CD4-positive, alpha-beta T cell treated with Interleukin-1 beta for 1 hour (primary cell): ENCODE data around the gene KLHL12.
"Not testable (repeated sequence)": the region's sequence is repeated elsewhere in the genome, so short reads cannot be mapped to it uniquely, and the experiment has no call there.

Experiments used
- DNase-seq, 2 donors: peaks; one replicate each; pipeline ENCODE4 v3.0.0-alpha.2; 2020 to 2022

The KLHL12 gene

GRCh38 chr1:202945483-202945882 lies 18.4 kb upstream of the KLHL12 start:
- no peak for DNase-seq

GRCh38 chr1:202944438-202944921 lies 17.4 kb upstream of the KLHL12 start:
- DNase-seq: no peak

DNA sequence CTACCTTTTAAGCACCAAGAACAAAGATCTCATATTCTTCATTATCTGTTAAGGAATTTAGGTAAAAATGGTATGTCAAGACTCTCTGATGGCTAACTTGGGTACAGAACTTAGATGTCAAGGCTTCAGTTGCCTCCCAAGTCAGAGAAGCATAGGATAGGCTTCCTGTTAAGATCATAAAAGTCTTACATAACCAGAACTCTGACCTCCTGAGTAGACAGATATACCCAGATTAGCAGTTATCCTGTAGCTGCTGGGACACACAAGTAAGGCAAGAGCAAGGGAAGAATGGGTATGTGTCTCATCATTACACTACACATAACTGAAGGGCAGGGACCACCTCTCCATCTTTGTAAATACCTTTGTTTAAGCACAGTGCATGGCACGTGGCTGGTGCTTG lies 15.4 kb upstream of the KLHL12 start:
- DNase-seq: no peak

DNA sequence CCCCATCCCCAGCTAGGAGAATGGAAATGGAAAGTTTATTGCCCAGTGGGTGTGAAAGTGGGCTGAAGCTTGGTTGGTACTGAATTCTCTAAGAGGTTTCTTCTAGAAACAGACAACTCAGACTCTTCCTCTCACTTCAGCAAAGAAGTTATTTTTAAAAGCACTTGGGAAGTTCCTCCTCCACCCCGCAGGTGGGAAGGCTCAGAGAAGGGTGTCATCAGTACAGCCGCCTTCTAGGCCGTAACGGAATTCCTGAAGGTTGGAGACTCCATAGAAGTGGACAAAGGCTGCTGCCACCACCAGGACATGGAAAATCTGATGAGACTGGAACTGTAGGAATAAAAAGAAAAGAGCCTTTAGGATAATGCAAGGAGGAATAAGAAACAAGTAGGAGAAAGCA lies 14.3 kb upstream of the KLHL12 start:
- no peak for DNase-seq

DNA sequence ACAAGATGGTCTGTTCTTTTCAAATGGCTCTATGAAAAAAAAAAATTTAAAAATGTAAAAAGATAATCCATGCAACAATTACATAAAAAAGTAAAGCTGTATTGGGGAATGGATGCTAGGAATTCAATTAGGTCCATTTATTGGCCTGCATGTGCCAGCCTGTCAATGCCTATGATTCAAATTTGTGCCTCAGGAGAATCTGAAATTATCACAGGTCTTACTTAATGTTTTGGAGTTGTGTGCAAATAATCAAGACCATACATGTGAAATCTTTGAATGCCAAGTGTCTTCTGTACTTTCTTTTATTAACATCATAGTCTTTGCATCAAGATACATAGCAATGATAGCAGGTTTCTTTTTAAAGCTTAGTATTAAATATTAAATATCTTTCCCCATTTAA lies 13.5 kb upstream of the KLHL12 start:
- DNase-seq: no peak

- DNase-seq: no peak
Measured at GRCh38 chr1:202938287-202938925, 11.4 kb upstream of the KLHL12 start.

DNA sequence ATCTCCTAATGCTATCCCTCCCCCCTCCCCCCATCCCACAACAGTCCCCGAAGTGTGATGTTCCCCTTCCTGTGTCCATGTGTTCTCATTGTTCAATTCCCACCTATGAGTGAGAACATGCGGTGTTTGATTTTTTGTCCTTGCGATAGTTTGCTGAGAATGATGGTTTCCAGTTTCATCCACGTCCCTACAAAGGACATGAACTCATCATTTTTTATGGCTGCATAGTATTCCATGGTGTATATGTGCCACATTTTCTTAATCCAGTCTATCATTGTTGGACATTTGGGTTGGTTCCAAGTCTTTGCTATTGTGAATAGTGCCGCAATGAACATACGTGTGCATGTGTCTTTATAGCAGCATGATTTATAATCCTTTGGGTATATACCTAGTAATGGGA lies 9.4 kb upstream of the KLHL12 start:
- not testable (repeated sequence) for DNase-seq

DNA sequence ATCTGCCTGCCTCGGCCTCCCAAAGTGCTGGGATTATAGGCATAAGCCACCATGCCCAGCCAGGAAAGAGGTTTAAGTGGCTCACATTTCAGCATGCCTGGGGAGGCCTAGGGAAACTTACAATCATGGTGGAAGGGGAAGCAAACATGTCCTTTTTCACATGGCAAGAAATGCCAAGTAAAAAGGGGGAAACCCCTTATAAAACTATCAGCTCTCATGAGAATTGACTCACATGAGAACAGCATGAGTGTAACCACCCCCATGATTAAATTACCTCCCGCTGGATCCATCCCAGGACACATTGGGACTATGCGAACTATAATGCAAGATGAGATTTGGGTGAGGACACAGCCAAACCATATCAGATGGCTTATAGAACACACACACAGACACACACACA lies 8.8 kb upstream of the KLHL12 start:
- no peak for DNase-seq

DNA sequence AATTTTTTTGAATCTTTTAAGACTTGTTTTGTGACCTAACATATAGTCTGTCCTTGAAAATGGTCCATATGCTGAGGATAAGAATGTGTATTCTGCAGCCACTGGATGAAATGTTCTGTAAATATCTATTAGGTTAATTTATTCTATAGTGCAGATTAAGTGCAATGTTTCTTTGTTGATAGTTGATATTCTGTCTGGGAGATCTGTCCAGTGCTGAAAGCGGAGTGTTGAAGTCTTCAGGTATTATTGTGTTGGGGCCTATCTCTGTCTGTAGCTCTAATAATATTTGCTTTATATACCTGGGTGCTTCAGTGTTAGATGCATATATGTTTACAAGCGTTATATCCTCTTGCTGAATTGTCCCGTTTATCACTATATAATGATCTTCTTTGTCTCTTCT lies 7.7 kb upstream of the KLHL12 start:
- DNase-seq: no peak

DNA sequence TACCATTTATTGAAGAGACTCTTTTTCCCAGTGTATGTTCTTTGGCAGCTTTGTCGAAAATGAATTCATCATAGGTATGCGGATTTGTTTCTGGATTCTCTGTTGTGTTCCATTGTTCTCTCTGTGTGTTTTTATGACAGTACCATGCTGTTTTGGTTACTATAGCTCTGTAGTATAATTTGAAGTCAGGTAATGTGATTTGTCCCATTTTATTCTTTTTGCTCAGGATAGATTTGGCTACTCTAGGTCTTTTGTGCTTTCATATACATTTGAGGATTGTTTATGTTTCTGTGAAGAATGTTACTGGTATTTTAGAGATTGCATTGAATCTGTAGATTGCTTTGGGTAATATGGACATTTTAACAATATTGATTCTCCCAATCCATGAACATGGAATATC lies 5.4 kb upstream of the KLHL12 start:
- DNase-seq: no peak

GRCh38 chr1:202923533-202923932 lies 3.5 kb downstream of the KLHL12 start:
- no peak for DNase-seq

GRCh38 chr1:202919615-202920014 lies 7.4 kb downstream of the KLHL12 start:
- no peak for DNase-seq

- no peak for DNase-seq
Measured at GRCh38 chr1:202915146-202915545, 11.9 kb downstream of the KLHL12 start.

DNA sequence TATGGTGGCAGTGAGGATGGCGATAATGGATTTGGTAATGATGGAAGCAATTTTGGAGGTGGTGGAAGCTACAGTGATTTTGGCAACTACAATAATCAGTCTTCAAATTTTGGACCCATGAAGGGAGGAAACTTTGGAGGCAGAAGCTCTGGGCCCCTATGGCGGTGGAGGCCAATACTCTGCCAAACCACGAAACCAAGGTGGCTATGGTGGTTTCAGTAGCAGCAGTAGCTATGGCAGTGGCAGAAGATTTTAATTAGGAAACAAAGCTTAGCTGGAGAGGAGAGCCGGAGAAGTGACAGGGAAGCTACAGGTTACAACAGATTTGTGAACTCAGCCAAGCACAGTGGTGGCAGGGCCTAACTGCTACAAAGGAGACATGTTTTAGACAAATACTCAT lies 14.6 kb downstream of the KLHL12 start:
- DNase-seq: not testable (repeated sequence)

DNA sequence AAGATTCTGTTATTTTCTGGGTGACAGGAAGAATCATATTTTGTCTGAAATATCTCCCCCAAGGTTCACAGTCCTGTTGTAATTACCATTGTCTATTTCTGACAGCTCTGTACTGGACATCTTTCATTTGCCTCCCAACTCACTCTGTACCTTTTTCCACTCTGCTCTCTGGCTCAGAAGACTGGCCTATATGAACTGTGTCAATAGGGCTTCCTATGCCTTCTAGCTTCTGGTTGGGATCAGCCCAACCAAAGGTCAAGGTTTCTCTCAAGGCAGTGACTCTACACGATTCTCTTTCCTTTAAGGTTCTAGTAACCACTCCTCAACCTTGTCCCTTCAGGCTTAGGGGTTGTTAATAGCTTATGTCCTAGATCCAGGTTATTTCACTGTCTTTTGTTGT lies 17.5 kb downstream of the KLHL12 start:
- no peak for DNase-seq

DNA sequence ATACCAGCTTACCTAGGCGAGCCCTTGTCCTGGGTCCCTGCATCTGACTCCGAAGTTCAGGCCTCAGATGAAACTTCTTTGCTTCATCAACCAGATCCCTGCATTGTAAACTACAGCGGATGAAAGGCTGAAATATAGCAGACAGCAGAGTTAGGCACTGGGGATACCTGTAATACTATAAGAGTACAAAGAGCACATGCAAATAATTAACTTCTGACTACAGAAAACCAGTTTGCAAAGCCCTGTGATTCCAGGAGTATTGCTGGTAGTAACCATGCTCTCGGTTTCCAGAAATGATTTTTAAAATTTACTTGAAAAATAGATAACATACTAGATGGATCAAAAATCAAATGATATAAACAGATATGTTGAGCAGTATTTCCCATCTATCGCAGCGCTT lies 18.0 kb downstream of the KLHL12 start:
- no peak for DNase-seq

- no peak for DNase-seq
Measured at GRCh38 chr1:202905331-202905730, 21.7 kb downstream of the KLHL12 start.

- DNase-seq: not testable (repeated sequence)
Measured at GRCh38 chr1:202903808-202904207, 23.2 kb downstream of the KLHL12 start.

DNA sequence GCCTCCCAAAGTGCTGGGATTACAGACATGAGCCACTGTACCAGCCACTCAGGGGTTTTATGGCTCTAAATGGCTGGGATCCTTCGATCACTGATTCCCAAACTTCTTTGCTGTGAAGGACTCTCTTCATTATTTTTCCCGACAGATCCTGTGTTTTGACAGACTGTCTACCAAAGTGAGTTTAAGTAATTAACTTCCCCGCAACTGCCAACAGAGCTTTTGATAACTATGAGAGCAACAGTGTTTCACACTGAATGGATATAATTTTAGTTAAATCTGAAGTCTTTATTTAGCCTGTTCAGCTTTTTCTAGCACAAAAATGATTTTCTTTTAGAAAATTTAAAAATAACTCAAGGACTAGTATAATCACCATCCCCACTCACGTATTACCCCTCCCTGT lies 25.5 kb downstream of the KLHL12 start:
- DNase-seq: no peak

- no peak for DNase-seq
Measured at GRCh38 chr1:202892501-202892900, 34.5 kb downstream of the KLHL12 start.

GRCh38 chr1:202890392-202890791 lies 36.6 kb downstream of the KLHL12 start:
- DNase-seq: no peak

GRCh38 chr1:202888531-202889360 lies 38.3 kb downstream of the KLHL12 start, which contains the start of gene RABIF:
Gene RABIF (minus strand): TSS chr1:202889149. CDS start chr1:202889098, 51 bp downstream.
- DNase-seq: peak; percentile 98

- DNase-seq: no peak
Measured at GRCh38 chr1:202888221-202888530, 38.9 kb downstream of the KLHL12 start.

- DNase-seq: no peak
Measured at GRCh38 chr1:202880961-202881460, 46.0 kb downstream of the KLHL12 start.
